Hepatocyte (in vitro differentiated cells): Measurements from ENCODE around the gene TCF7L1.

ENCODE experiments used
- CTCF ChIP-seq: fragments of 200-600 bp; sonication (generic); IDR thresholded peaks from 2 replicates; pipeline ENCODE4 v1.5.1; 2016; ENCODE audit warnings: antibody characterized with exemption, mild to moderate bottlenecking; ENCODE audit not compliant: poor library complexity
- EZH2 ChIP-seq: fragments of 200-600 bp; sonication (generic); IDR thresholded peaks from 2 replicates; pipeline ENCODE4 v1.6.1; 2016; ENCODE audit warnings: antibody characterized with exemption, mild to moderate bottlenecking, borderline replicate concordance
- EZH2phosphoT487 ChIP-seq: fragments of 200-600 bp; sonication (generic); IDR thresholded peaks from one replicate; pipeline ENCODE4 v1.6.1; 2018; ENCODE audit warnings: antibody characterized with exemption, mild to moderate bottlenecking, low read depth, moderate library complexity; ENCODE audit not compliant: unreplicated experiment, severe bottlenecking

GRCh38 chr2:85134255-85134895 lies 1.2 kb downstream of the TCF7L1 start:
- no peak for TF ChIP-seq CTCF
- TF ChIP-seq EZH2: no peak
- TF ChIP-seq EZH2phosphoT487: no peak
